K562 (cell line): Measurements from ENCODE around the gene CYSRT1. TPM values are rescaled to one million over a fixed set of nuclear protein-coding genes. Genes with fewer than 3 reads are reported as not detected.
A peak's percentile ranks its signal among the peaks of the same experiment; 100 is the strongest.

Source experiments
- ARHGAP35 ChIP-seq: fragments of 450-650 bp; IDR thresholded peaks from 2 replicates; pipeline ENCODE4 v1.6.1; 2018; ENCODE audit not compliant: partially characterized antibody
- ARID3A ChIP-seq: IDR thresholded peaks from 2 replicates; pipeline ENCODE4 v1.6.1; 2012; ENCODE audit warnings: low read depth, low read length, improper control_type of control experiment, borderline replicate concordance
- ATF6 ChIP-seq: sonication (generic); formaldehyde crosslinking; IDR thresholded peaks from 2 replicates; pipeline ENCODE4 v1.4.0; 2020; ENCODE audit warnings: mild to moderate bottlenecking, missing genetic modification reagents
- BCL6 ChIP-seq: fragments of 250-450 bp; sonication (Bioruptor Pico); IDR thresholded peaks from 2 replicates; pipeline ENCODE4 v1.4.0; 2020
- CBX3 ChIP-seq, 2 experiments: IDR thresholded peaks; 1 replicate in 1 of 2; 2 replicates in 1 of 2; pipeline ENCODE4 v1.6.1; 2012; ENCODE audit warnings: inconsistent platforms in 2 of 2, low read length in 2 of 2, borderline replicate concordance in 1 of 2, control low read depth in 1 of 2
- DACH1 ChIP-seq: fragments of 450-650 bp; IDR thresholded peaks from 2 replicates; pipeline ENCODE4 v1.6.1; 2018; ENCODE audit not compliant: partially characterized antibody
- EGR1 ChIP-seq: fragments of 450-650 bp; conservative IDR thresholded peaks from 2 replicates; pipeline ENCODE4 v1.6.1; 2017; ENCODE audit warnings: mild to moderate bottlenecking
- ELK1 ChIP-seq: sonication (generic); formaldehyde crosslinking; IDR thresholded peaks from 2 replicates; pipeline ENCODE4 v1.8.1; 2022; ENCODE audit warnings: missing genetic modification reagents
- ETV5 ChIP-seq: sonication (generic); formaldehyde crosslinking; IDR thresholded peaks from 2 replicates; pipeline ENCODE4 v1.4.0; 2020; ENCODE audit warnings: low read depth, mild to moderate bottlenecking, missing genetic modification reagents
- HNRNPL ChIP-seq: fragments of 200-400 bp; formaldehyde crosslinking; IDR thresholded peaks from 2 replicates; pipeline ENCODE4 v1.6.1; 2017; ENCODE audit warnings: low read depth, mild to moderate bottlenecking, low read length
- LEF1 ChIP-seq: fragments of 450-650 bp; IDR thresholded peaks from 2 replicates; pipeline ENCODE4 v1.6.1; 2016; ENCODE audit warnings: mild to moderate bottlenecking
- MCM5 ChIP-seq: fragments of 450-650 bp; IDR thresholded peaks from 2 replicates; pipeline ENCODE4 v1.6.1; 2016; ENCODE audit warnings: low read depth
- MTA2 ChIP-seq: fragments of 450-650 bp; IDR thresholded peaks from 2 replicates; pipeline ENCODE4 v1.6.1; 2016; ENCODE audit warnings: low read depth
- MXI1 ChIP-seq: IDR thresholded peaks from 2 replicates; pipeline ENCODE4 v1.6.1; 2011; ENCODE audit warnings: low read depth, mild to moderate bottlenecking, improper control_type of control experiment, low read length
- OTX1 ChIP-seq: fragments of 450-650 bp; formaldehyde crosslinking; IDR thresholded peaks from 2 replicates; pipeline ENCODE4 v1.4.0; 2022; ENCODE audit warnings: mild to moderate bottlenecking
- POLR2AphosphoS2 ChIP-seq: IDR thresholded peaks from 2 replicates; pipeline ENCODE4 v1.6.1; 2012; ENCODE audit warnings: low read length, improper control_type of control experiment
- SMARCC2 ChIP-seq: fragments of 450-650 bp; IDR thresholded peaks from 2 replicates; pipeline ENCODE4 v1.6.1; 2017; ENCODE audit warnings: antibody characterized with exemption, moderate library complexity, mild to moderate bottlenecking, low read depth
- SOX6 ChIP-seq: fragments of 450-650 bp; IDR thresholded peaks from 2 replicates; pipeline ENCODE4 v1.6.1; 2014; ENCODE audit warnings: mild to moderate bottlenecking
- SRF ChIP-seq, 2 experiments: fragments of 250-450, 450-650 bp in 1 of 2; sonication (Bioruptor Pico) in 1 of 2; sonication (generic) in 1 of 2; formaldehyde crosslinking; IDR thresholded peaks; 2 replicates each; pipeline versions ENCODE4 v1.5.0 to v1.5.1; 2020 to 2022; ENCODE audit warnings: mild to moderate bottlenecking in 1 of 2, missing genetic modification reagents in 1 of 2
- TBL1XR1 ChIP-seq, 2 experiments: IDR thresholded peaks; 2 replicates each; pipeline ENCODE4 v1.6.1; 2012; ENCODE audit warnings: improper control_type of control experiment in 2 of 2, low read length in 2 of 2, mild to moderate bottlenecking in 1 of 2
- TSC22D4 ChIP-seq: fragments of 450-650 bp; IDR thresholded peaks from 2 replicates; pipeline ENCODE4 v1.6.1; 2016; ENCODE audit warnings: missing genetic modification characterization, missing biosample characterization, control low read depth
- ZBTB7A ChIP-seq: IDR thresholded peaks from 2 replicates; pipeline ENCODE4 v1.6.1; 2011; ENCODE audit warnings: low read depth, mild to moderate bottlenecking, low read length, moderate library complexity, borderline replicate concordance; ENCODE audit not compliant: control insufficient read depth
- ZNF133 ChIP-seq: fragments of 250-450 bp; sonication (Bioruptor Pico); IDR thresholded peaks from 2 replicates; pipeline ENCODE4 v1.4.0; 2020; ENCODE audit warnings: mild to moderate bottlenecking
- ZNF589 ChIP-seq: fragments of 200-800 bp; sonication (Bioruptor generic); IDR thresholded peaks from 2 replicates; pipeline ENCODE4 v1.6.1; 2016; ENCODE audit warnings: low read depth, missing genetic modification characterization, missing compliant biosample characterization
- ZNF699 ChIP-seq: fragments of 250-450 bp; sonication (Bioruptor Pico); IDR thresholded peaks from 2 replicates; pipeline ENCODE4 v1.8.0; 2021; ENCODE audit warnings: mild to moderate bottlenecking, moderate library complexity; ENCODE audit not compliant: insufficient replicate concordance
- polyA plus RNA-seq, 8 experiments: library from polyadenylated mRNA; depleted of rRNA in 4 of 8; stranded (reverse) in 5 of 8; unstranded in 3 of 8; fragments of >200 nt; fragmentation: Nextera tagmentation in 2 of 8; fragmentation: Illumina TruSeq in 1 of 8; extraction: Ambion mirVana in 2 of 8; extraction: Trizol in 1 of 8; gene quantifications; 2 replicates each; pipeline versions ENCODE4 v1.2.1 to v1.2.3, GENCODE V29; 2011 to 2014; ENCODE audit warnings: inconsistent platforms in 1 of 8, missing spikeins in 1 of 8
- total RNA-seq, 7 experiments: library from RNA; depleted of rRNA in 6 of 7; stranded (reverse); fragments of >200 nt in 6 of 7; fragmentation: Illumina TruSeq in 2 of 7; extraction: Trizol in 2 of 7; gene quantifications; 2 replicates each; pipeline versions ENCODE4 v1.2.1 to v1.2.3, GENCODE V29; 2011 to 2021; ENCODE audit warnings: low replicate concordance in 1 of 7

Gene CYSRT1
- total and polyA plus RNA-seq, 9 of the 15 experiments (the other 6 are each of a cell fraction or from before 2014, with no cell fraction given), result 0.04 to 1.4 (median 0.42) TPM; not detected in 3

GRCh38 chr9:137218754-137219271, 6.2 kb upstream of the CYSRT1 start (continued):
- TF ChIP-seq HNRNPL (peak; percentile 61; the same call in 1 of the 2 replicates), CBX3 (IDR thresholded peaks at IDR 0.05; ENCODE audit: borderline replicate concordance in 1 of 2, low read length in 2 of 2) (peak in 1 of 2 experiments; percentile 45; a peak in 1 of 3 replicates), ZNF699 (CRISPR knock-in tag) (no peak), LEF1 (peak; percentile 74; the same call in 1 of the 2 replicates), ZNF589 (peak; percentile 56; the same call in 1 of the 2 replicates), MCM5 (no peak), MXI1 (0 out of 2 replicates have a peak, but pooled peaks have one; percentile 67), ZNF133 (CRISPR knock-in tag) (0 out of 2 replicates have a peak, but pooled peaks have one; percentile 69), EGR1 (peak; percentile 86), SOX6 (peak; percentile 56), ATF6 (CRISPR knock-in tag) (0 out of 2 replicates have a peak, but pooled peaks have one; percentile 53), POLR2AphosphoS2 (peak; percentile 74; the same call in 1 of the 2 replicates), BCL6 (CRISPR knock-in tag) (no peak), ZBTB7A (peak; percentile 78; the same call in 1 of the 2 replicates), SMARCC2 (0 out of 2 replicates have a peak, but pooled peaks have one; percentile 53), MTA2 (peak; percentile 27; the same call in 1 of the 2 replicates), ETV5 (peak; percentile 80; the same call in 1 of the 2 replicates), ARID3A (no peak), ARHGAP35 (no peak), TBL1XR1 (IDR thresholded peaks at IDR 0.05; ENCODE audit: low read length in 2 of 2) (peak in 1 of 2 experiments; percentile 69; a peak in 2 of 4 replicates), SRF (CRISPR knock-in tag; IDR thresholded peaks at IDR 0.05) (0 out of 4 replicates have a peak, but pooled peaks of 1 of the 2 experiments have one; percentile 48), TSC22D4 (tag) (no peak), DACH1 (peak; percentile 92), OTX1 (CRISPR knock-in tag) (0 out of 2 replicates have a peak, but pooled peaks have one; percentile 57), ELK1 (CRISPR knock-in tag) (no peak)
